ENCODE data around the gene EPX. TPM values are rescaled to one million over a fixed set of nuclear protein-coding genes. Genes with fewer than 3 reads are reported as not detected.

EPX gene
- total RNA-seq, 1 donor = not detected

- H3K4me2 ChIP-seq (ENCODE audit: insufficient read depth, low read length) = no peak overlapping the region
- no peaks in the 10 kb centered on the region for H4K20me1 ChIP-seq (ENCODE audit: insufficient read depth, low read length)
- H3K4me3 ChIP-seq (ENCODE audit: insufficient read depth, low read length) = no peak overlapping the region
- H3K9me3 ChIP-seq (ENCODE audit: low read depth, low read length) = no peaks in the 10 kb centered on the region
- H3K4me1 ChIP-seq (ENCODE audit: insufficient read depth, low read length) = no peaks in the 10 kb centered on the region
- H3K36me3 ChIP-seq (ENCODE audit: insufficient read depth, low read length) = no peaks in the 10 kb centered on the region
- TF ChIP-seq, protein P1, sequence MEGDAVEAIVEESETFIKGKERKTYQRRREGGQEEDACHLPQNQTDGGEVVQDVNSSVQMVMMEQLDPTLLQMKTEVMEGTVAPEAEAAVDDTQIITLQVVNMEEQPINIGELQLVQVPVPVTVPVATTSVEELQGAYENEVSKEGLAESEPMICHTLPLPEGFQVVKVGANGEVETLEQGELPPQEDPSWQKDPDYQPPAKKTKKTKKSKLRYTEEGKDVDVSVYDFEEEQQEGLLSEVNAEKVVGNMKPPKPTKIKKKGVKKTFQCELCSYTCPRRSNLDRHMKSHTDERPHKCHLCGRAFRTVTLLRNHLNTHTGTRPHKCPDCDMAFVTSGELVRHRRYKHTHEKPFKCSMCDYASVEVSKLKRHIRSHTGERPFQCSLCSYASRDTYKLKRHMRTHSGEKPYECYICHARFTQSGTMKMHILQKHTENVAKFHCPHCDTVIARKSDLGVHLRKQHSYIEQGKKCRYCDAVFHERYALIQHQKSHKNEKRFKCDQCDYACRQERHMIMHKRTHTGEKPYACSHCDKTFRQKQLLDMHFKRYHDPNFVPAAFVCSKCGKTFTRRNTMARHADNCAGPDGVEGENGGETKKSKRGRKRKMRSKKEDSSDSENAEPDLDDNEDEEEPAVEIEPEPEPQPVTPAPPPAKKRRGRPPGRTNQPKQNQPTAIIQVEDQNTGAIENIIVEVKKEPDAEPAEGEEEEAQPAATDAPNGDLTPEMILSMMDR (IDR thresholded peaks at IDR 0.05; ENCODE audit: extremely low read depth, low read depth, low read length) = no peak
- DNase-seq (ENCODE audit: insufficient read length, low spot score, missing footprints) = no peak
- no peaks in the 10 kb centered on the region for H3K27me3 ChIP-seq (ENCODE audit: insufficient read depth, low read length)
- H2AFZ ChIP-seq (ENCODE audit: low read length) = no peak overlapping the region
- H3K79me2 ChIP-seq (ENCODE audit: insufficient read depth, low read length) = no peaks in the 10 kb centered on the region
- no peak overlapping the region for H3K27ac ChIP-seq (ENCODE audit: low read depth, low read length)
These were observed 13.4 kb downstream of the EPX start for GRCh38 chr17:58205936-58206335.

DNA sequence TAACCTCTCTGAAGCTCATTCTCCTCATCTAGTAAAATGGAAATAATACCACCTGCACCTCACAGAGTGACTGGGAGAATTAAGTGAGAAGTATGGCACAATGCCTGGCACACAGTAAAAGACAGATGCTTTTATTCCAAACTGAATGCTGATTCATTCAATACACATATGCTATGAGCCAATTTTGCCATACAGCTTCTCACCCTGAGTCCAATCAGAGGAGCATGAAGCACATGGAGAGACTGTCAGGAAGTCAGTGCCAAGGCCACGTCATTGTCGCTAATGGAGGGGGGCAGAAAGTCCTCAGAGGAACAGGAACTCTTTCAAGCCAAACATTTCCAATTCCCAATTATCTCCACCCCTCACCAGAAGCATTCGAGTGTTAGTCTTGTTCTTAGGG is 14.9 kb downstream of the EPX start:
- Histone ChIP-seq H3K4me2 (ENCODE audit: insufficient read depth, low read length) (no peak overlapping the region), H3K4me1 (ENCODE audit: insufficient read depth, low read length) (no peaks in the 10 kb centered on the region), H3K79me2 (ENCODE audit: insufficient read depth, low read length) (no peaks in the 10 kb centered on the region), H2AFZ (ENCODE audit: low read length) (no peak overlapping the region), H3K27me3 (ENCODE audit: insufficient read depth, low read length) (no peaks in the 10 kb centered on the region), H3K36me3 (ENCODE audit: insufficient read depth, low read length) (peaks cover 4% of the 10 kb centered on the region), H3K9me3 (ENCODE audit: low read depth, low read length) (no peaks in the 10 kb centered on the region), H3K27ac (ENCODE audit: low read depth, low read length) (no peak overlapping the region), H3K4me3 (ENCODE audit: insufficient read depth, low read length) (no peak overlapping the region), H4K20me1 (ENCODE audit: insufficient read depth, low read length) (no peaks in the 10 kb centered on the region)
- DNase-seq (ENCODE audit: insufficient read length, low spot score, missing footprints) = no peak
- TF ChIP-seq, protein P1 (IDR thresholded peaks at IDR 0.05; ENCODE audit: extremely low read depth, low read depth, low read length) = no peak

GRCh38 chr17:58208344-58208743 is 15.8 kb downstream of the EPX start:
- no peak overlapping the region for H3K27ac ChIP-seq (ENCODE audit: low read depth, low read length)
- peaks cover 13% of the 10 kb centered on the region for H3K36me3 ChIP-seq (ENCODE audit: insufficient read depth, low read length)
- H3K4me3 ChIP-seq (ENCODE audit: insufficient read depth, low read length) = no peak overlapping the region
- H3K4me1 ChIP-seq (ENCODE audit: insufficient read depth, low read length) = no peaks in the 10 kb centered on the region
- no peaks in the 10 kb centered on the region for H3K9me3 ChIP-seq (ENCODE audit: low read depth, low read length)
- TF ChIP-seq, protein P1 (IDR thresholded peaks at IDR 0.05; ENCODE audit: extremely low read depth, low read depth, low read length) = no peak
- no peaks in the 10 kb centered on the region for H3K79me2 ChIP-seq (ENCODE audit: insufficient read depth, low read length)
- H3K4me2 ChIP-seq (ENCODE audit: insufficient read depth, low read length) = no peak overlapping the region
- H4K20me1 ChIP-seq (ENCODE audit: insufficient read depth, low read length) = no peaks in the 10 kb centered on the region
- DNase-seq (ENCODE audit: insufficient read length, low spot score, missing footprints) = no peak
- H3K27me3 ChIP-seq (ENCODE audit: insufficient read depth, low read length) = no peaks in the 10 kb centered on the region
- H2AFZ ChIP-seq (ENCODE audit: low read length) = no peak overlapping the region

DNA sequence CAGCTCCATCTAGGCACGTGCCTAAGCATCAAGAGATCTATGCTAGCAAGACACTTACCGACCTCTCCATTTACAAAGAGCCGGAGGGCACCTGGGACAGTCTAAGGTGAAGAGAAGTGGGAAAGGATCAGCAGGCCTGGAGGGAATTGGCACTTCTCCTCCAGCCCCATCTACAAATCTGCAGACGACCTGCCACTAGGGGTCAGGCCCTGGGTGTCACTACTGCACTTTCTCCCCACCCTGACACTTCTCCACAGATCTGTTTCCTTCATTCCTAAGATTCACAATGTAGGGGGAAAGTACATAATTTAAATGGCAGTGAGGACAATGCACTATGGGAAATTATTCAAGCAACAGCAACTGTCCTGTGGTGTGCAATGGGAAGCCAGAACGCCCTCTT is 18.4 kb downstream of the EPX start:
- H3K4me2 ChIP-seq (ENCODE audit: insufficient read depth, low read length) = no peak overlapping the region
- H4K20me1 ChIP-seq (ENCODE audit: insufficient read depth, low read length) = no peaks in the 10 kb centered on the region
- H3K27me3 ChIP-seq (ENCODE audit: insufficient read depth, low read length) = no peaks in the 10 kb centered on the region
- no peaks in the 10 kb centered on the region for H3K4me1 ChIP-seq (ENCODE audit: insufficient read depth, low read length)
- H3K4me3 ChIP-seq (ENCODE audit: insufficient read depth, low read length) = no peak overlapping the region
- no peaks in the 10 kb centered on the region for H3K9me3 ChIP-seq (ENCODE audit: low read depth, low read length)
- TF ChIP-seq, protein P1 (IDR thresholded peaks at IDR 0.05; ENCODE audit: extremely low read depth, low read depth, low read length) = no peak
- DNase-seq (ENCODE audit: insufficient read length, low spot score, missing footprints) = no peak
- no peaks in the 10 kb centered on the region for H3K79me2 ChIP-seq (ENCODE audit: insufficient read depth, low read length)
- H3K27ac ChIP-seq (ENCODE audit: low read depth, low read length) = no peak overlapping the region
- peaks cover 17% of the 10 kb centered on the region for H3K36me3 ChIP-seq (ENCODE audit: insufficient read depth, low read length)
- H2AFZ ChIP-seq (ENCODE audit: low read length) = no peak overlapping the region

All from osteoblast (primary cell).